GM18507 (cell line): ENCODE data around the gene LYRM4.

ENCODE experiments used
- DNase-seq: peaks from one replicate; pipeline ENCODE4 v3.0.0; 2011; ENCODE audit warnings: low read depth; ENCODE audit not compliant: insufficient read length; ENCODE audit errors: extremely low spot score
- FAIRE-seq: peaks from 2 replicates; lab custom pipeline; 2011; peaks lifted over from hg19 to GRCh38; lab: Jason Lieb, UNC

Gene LYRM4

GRCh38 chr6:5184878-5185277, 75.9 kb downstream of the LYRM4 start:
- FAIRE-seq (no peak), DNase-seq (no peak)

- FAIRE-seq (no peak), DNase-seq (no peak)
These were observed 76.5 kb downstream of the LYRM4 start for GRCh38 chr6:5184218-5184617.

- FAIRE-seq = no peak
These were observed 79.0 kb downstream of the LYRM4 start for GRCh38 chr6:5181510-5182317.

GRCh38 chr6:5180636-5181035, 80.1 kb downstream of the LYRM4 start:
- FAIRE-seq = no peak
- DNase-seq = no peak

More at GRCh38 chr6:5181510-5182317, 79.0 kb downstream of the LYRM4 start:
- DNase-seq = no peak

- FAIRE-seq (no peak), DNase-seq (no peak)
These were observed 80.8 kb downstream of the LYRM4 start for GRCh38 chr6:5179917-5180316.

- DNase-seq (no peak), FAIRE-seq (no peak)
These were observed 81.9 kb downstream of the LYRM4 start for GRCh38 chr6:5178806-5179205.

- no peak for FAIRE-seq
- DNase-seq = no peak
These were observed 85.1 kb downstream of the LYRM4 start for GRCh38 chr6:5175635-5176034.

GRCh38 chr6:5174756-5175549, 85.8 kb downstream of the LYRM4 start:
- peak; percentile 57 for FAIRE-seq
- DNase-seq = no peak

GRCh38 chr6:5174244-5174643, 86.5 kb downstream of the LYRM4 start:
- FAIRE-seq (peak; percentile 97), DNase-seq (peak; percentile 52)

- no peak for FAIRE-seq
- no peak for DNase-seq
These were observed 86.9 kb downstream of the LYRM4 start for GRCh38 chr6:5173810-5174209.

- FAIRE-seq (no peak), DNase-seq (no peak)
These were observed 87.8 kb downstream of the LYRM4 start for GRCh38 chr6:5172897-5173474.

GRCh38 chr6:5172041-5172653, 88.6 kb downstream of the LYRM4 start:
- no peak for FAIRE-seq
- DNase-seq = no peak

GRCh38 chr6:5167501-5167900, 93.2 kb downstream of the LYRM4 start:
- FAIRE-seq (no peak), DNase-seq (no peak)

- DNase-seq (no peak), FAIRE-seq (no peak)
These were observed 96.7 kb downstream of the LYRM4 start for GRCh38 chr6:5164092-5164491.

GRCh38 chr6:5163247-5163646, 97.5 kb downstream of the LYRM4 start:
- no peak for FAIRE-seq

GRCh38 chr6:5162355-5162754, 98.4 kb downstream of the LYRM4 start:
- DNase-seq (no peak), FAIRE-seq (no peak)

More at GRCh38 chr6:5163247-5163646, 97.5 kb downstream of the LYRM4 start:
- no peak for DNase-seq

- no peak for FAIRE-seq
- DNase-seq = no peak
These were observed 100.5 kb downstream of the LYRM4 start for GRCh38 chr6:5160206-5160605.

GRCh38 chr6:5159162-5159561, 101.6 kb downstream of the LYRM4 start:
- no peak for DNase-seq
- no peak for FAIRE-seq

- DNase-seq (no peak), FAIRE-seq (no peak)
These were observed 102.6 kb downstream of the LYRM4 start for GRCh38 chr6:5158180-5158579.

- no peak for FAIRE-seq
- no peak for DNase-seq
These were observed 103.1 kb downstream of the LYRM4 start for GRCh38 chr6:5157621-5158138.
